Measurements from ENCODE around the gene AHCYL2.
"Not testable (repeated sequence)": the region's sequence is repeated elsewhere in the genome, so short reads cannot be mapped to it uniquely, and the experiment has no call there.

Gene AHCYL2

DNA sequence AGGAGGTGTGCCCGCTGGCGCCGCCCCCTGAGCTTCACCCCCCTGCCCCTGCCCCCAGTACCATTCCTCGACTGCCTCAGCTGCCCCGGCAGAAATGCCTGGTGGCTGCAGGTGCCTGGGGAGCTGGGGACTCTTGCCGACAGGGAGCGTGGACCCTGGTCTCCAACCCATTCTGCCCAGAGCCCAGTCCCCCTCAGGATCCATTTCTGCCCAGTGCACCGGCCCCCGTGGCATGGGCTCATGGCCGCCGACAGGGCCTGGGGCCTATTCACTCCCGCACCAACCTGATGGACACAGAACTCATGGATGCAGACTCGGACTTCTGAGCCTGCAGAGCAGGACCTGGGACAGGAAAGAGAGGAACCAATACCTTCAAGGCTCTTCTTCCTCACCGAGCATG lies 12.7 kb upstream of the AHCYL2 start:
- TF ChIP-seq, protein P1, sequence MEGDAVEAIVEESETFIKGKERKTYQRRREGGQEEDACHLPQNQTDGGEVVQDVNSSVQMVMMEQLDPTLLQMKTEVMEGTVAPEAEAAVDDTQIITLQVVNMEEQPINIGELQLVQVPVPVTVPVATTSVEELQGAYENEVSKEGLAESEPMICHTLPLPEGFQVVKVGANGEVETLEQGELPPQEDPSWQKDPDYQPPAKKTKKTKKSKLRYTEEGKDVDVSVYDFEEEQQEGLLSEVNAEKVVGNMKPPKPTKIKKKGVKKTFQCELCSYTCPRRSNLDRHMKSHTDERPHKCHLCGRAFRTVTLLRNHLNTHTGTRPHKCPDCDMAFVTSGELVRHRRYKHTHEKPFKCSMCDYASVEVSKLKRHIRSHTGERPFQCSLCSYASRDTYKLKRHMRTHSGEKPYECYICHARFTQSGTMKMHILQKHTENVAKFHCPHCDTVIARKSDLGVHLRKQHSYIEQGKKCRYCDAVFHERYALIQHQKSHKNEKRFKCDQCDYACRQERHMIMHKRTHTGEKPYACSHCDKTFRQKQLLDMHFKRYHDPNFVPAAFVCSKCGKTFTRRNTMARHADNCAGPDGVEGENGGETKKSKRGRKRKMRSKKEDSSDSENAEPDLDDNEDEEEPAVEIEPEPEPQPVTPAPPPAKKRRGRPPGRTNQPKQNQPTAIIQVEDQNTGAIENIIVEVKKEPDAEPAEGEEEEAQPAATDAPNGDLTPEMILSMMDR (IDR thresholded peaks at IDR 0.05), result no peak
- H3K4me1 Mint-ChIP-seq, result peaks cover 8% of the 10 kb centered on the region

DNA sequence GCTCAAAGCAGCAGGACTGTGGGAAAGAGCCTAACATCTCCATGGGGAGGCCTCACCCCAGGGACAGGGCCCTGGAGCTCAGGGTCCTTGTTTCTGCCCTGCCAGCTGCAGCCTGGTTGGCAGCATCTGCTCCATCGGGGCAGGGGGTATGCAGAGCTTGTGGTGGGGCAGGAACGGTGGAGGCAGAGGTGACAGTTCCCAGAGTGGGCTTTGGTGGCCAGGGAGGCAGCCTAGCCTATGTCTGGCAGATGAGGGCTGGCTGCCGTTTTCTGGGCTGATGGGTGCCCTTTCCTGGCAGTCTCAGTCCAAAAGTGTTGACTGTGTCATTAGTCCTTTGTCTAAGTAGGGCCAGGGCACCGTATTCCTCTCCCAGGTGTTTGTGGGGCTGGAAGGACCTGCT lies 12.2 kb upstream of the AHCYL2 start:
- TF ChIP-seq, protein P1 (IDR thresholded peaks at IDR 0.05), result no peak
- no peaks in the 10 kb centered on the region for H3K27me3 Mint-ChIP-seq (ENCODE audit: low read depth, poor library complexity)
- no peak for DNase-seq
- H3K27ac Mint-ChIP-seq, result no peak overlapping the region
- H3K4me1 Mint-ChIP-seq, result peaks cover 8% of the 10 kb centered on the region
- H3K9me3 Mint-ChIP-seq, result peaks cover 28% of the 10 kb centered on the region
- no peak overlapping the region for H3K4me3 Mint-ChIP-seq
- H3K36me3 Mint-ChIP-seq (ENCODE audit: low read depth), result peaks cover 50% of the 10 kb centered on the region

More for the DNA sequence above, 12.7 kb upstream of the AHCYL2 start:
- Mint-ChIP-seq H3K4me3 (no peak overlapping the region), H3K36me3 (ENCODE audit: low read depth) (peaks cover 52% of the 10 kb centered on the region), H3K27ac (no peak overlapping the region), H3K27me3 (ENCODE audit: low read depth, poor library complexity) (no peaks in the 10 kb centered on the region), H3K9me3 (peaks cover 26% of the 10 kb centered on the region)
- DNase-seq, result no peak

DNA sequence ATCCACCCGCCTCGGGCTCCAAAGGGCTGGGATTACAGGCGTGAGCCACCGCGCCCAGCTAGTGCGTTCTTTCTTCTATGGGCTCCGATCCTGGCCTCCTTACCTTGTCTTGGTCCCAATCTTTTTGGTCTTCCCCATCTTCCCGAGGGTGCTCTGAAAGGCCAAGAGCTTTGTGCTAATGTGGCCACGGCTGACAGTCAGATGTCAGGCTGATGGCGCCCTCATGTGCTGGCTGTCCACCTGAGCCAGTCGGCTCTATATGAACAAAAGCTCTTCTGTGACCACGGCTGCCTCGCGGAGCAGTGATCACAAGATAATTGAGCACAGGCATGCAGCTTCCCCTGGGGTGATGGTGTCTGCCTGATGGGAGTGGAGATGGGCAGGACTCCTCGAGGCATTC lies 11.0 kb upstream of the AHCYL2 start:
- no peaks in the 10 kb centered on the region for H3K27me3 Mint-ChIP-seq (ENCODE audit: low read depth, poor library complexity)
- DNase-seq, result no peak
- TF ChIP-seq, protein P1 (IDR thresholded peaks at IDR 0.05), result no peak
- peak overlapping the region; percentile 93 for H3K27ac Mint-ChIP-seq
- peaks cover 28% of the 10 kb centered on the region for H3K9me3 Mint-ChIP-seq
- no peak overlapping the region for H3K4me3 Mint-ChIP-seq
- H3K36me3 Mint-ChIP-seq (ENCODE audit: low read depth), result peaks cover 54% of the 10 kb centered on the region
- peaks cover 8% of the 10 kb centered on the region for H3K4me1 Mint-ChIP-seq

DNA sequence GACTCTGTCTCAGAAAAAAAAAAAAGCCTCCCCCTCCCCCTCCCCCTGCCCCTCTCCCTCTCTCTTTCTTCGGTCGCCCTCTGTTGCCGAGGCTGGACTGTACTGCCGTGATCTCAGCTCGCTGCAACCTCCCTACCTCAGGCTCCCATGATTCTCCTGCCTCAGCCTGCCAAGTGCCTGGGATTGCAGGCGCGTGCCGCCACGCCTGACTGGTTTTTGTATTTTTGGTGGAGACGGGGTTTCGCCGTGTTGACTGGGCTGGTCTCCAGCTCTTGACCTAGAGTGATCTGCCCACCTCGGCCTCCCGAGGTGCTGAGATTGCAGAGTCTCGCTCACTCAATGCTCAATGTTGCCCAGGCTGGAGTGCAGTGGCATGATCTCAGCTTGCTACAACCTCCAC lies 9.1 kb upstream of the AHCYL2 start:
- H3K27me3 Mint-ChIP-seq (ENCODE audit: low read depth, poor library complexity); H3K4me1 Mint-ChIP-seq; DNase-seq; H3K27ac Mint-ChIP-seq; H3K4me3 Mint-ChIP-seq: not testable (repeated sequence)
- Mint-ChIP-seq H3K9me3 (peaks cover 28% of the 10 kb centered on the region), H3K36me3 (ENCODE audit: low read depth) (peaks cover 42% of the 10 kb centered on the region)

DNA sequence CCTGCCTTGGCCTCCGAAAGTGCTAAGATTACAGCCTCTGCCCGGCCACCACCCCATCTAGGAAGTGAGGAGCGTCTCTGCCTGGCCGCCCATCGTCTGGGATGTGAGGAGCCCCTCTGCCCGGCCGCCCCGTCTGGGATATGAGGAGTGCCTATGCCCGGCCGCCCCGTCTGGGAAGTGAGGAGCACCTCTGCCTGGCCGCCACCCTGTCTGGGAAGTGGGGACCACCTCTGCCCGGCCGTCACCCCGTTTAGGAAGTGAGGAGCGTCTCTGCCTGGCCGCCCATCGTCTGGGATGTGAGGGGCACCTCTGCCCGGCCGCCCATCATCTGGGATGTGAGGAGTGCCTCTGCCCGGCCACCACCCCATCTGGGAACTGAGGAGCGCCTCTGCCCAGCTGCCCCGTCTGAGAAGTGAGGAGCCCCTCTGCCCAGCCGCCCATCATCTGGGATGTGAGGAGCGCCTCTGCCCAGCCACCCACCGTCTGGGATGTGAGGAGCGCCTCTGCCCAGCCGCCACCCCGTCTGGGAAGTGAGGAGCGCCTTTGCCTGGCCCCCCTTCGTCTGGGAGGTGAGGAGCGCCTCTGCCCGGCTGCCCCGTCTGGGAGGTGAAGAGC lies 8.6 kb upstream of the AHCYL2 start:
- Mint-ChIP-seq H3K9me3 (peaks cover 28% of the 10 kb centered on the region), H3K36me3 (ENCODE audit: low read depth) (peaks cover 38% of the 10 kb centered on the region)
- not testable (repeated sequence) for DNase-seq; H3K4me3 Mint-ChIP-seq; H3K4me1 Mint-ChIP-seq; H3K27me3 Mint-ChIP-seq (ENCODE audit: low read depth, poor library complexity); H3K27ac Mint-ChIP-seq

DNA sequence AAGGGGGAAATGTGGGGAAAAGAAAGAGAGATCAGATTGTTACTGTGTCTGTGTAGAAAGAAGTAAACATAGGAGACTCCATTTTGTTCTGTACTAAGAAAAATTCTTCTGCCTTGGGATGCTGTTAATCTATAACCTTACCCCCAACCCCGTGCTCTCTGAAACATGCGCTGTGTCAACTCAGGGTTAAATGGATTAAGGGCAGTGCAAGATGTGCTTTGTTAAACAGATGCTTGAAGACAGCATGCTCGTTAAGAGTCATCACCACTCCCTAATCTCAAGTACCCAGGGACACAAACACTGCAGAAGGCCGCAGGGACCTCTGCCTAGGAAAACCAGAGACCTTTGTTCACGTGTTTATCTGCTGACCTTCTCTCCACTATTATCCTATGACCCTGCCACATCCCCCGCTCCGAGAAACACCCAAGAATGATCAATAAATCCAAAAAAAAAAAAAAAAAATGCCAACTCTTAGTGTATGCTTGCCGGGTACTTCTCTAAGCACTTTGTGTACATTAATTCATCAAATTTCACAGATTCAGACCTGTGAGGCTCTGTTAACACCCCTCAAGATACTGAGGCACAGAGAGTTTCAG lies 7.9 kb upstream of the AHCYL2 start:
- peaks cover 28% of the 10 kb centered on the region for H3K9me3 Mint-ChIP-seq
- not testable (repeated sequence) for DNase-seq; H3K4me1 Mint-ChIP-seq; H3K27me3 Mint-ChIP-seq (ENCODE audit: low read depth, poor library complexity); H3K27ac Mint-ChIP-seq; H3K4me3 Mint-ChIP-seq
- peaks cover 35% of the 10 kb centered on the region for H3K36me3 Mint-ChIP-seq (ENCODE audit: low read depth)

DNA sequence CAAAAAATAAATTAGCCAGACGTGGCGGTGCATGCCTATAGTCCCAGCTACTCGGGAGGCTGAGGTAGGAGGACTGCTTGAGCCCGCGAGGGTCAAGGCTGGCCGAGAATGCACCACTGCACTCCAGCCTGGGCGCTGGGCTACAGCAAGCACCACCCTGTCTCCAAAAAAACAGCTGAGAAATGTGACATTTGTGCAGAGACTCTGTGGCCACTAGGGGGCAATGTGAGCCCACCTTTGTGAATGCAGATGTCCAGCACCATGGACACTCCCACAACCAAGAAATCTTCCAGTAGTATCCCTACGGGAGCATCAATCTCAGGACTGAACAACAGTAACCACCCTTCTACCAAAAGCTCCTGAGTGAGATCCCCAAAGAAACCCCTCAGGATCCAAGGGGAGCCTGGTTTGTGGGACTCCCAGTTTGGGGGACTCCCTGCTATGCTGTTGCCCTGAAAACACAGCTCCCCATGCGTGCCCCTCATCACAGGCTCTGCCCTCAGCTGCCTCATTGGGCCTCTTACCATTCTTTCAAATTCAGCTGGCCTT lies 6.2 kb upstream of the AHCYL2 start:
- no peak overlapping the region for H3K27ac Mint-ChIP-seq
- H3K36me3 Mint-ChIP-seq (ENCODE audit: low read depth), result peaks cover 29% of the 10 kb centered on the region
- no peaks in the 10 kb centered on the region for H3K27me3 Mint-ChIP-seq (ENCODE audit: low read depth, poor library complexity)
- no peak overlapping the region for H3K4me3 Mint-ChIP-seq
- DNase-seq, result peak; percentile 87
- peaks cover 4% of the 10 kb centered on the region for H3K4me1 Mint-ChIP-seq
- peaks cover 28% of the 10 kb centered on the region for H3K9me3 Mint-ChIP-seq
- TF ChIP-seq, protein P1 (IDR thresholded peaks at IDR 0.05), result peak; percentile 90

DNA sequence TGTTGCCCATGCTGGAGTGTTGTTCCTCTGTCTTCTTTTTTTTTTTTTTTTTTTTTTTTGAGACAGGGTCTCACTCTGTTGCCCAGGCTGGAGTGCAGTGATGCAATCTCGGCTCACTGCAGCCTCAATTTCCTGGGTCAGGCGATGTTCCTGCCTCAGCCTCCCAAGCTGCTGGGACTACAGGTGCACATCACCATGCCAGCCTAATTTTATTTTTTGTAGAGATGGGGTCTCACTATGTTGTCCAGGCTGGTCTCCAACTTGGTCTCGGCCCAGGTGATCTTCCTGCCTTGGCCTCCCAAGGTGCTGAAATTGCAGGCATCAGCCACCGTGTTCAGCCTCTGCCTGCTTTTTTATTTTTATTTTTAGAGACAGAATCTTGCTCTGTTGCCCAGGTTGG lies 5.7 kb upstream of the AHCYL2 start:
- DNase-seq, H3K4me1 Mint-ChIP-seq: not testable (repeated sequence)
- H3K36me3 Mint-ChIP-seq (ENCODE audit: low read depth), result peaks cover 23% of the 10 kb centered on the region

More for the DNA sequence above, 5.7 kb upstream of the AHCYL2 start:
- not testable (repeated sequence) for H3K27me3 Mint-ChIP-seq (ENCODE audit: low read depth, poor library complexity); H3K27ac Mint-ChIP-seq; H3K4me3 Mint-ChIP-seq
- peaks cover 25% of the 10 kb centered on the region for H3K9me3 Mint-ChIP-seq

Data from nephron progenitor cell (in vitro differentiated cells).